ENCODE results near the gene KCTD3. TPM values are rescaled to one million over a fixed set of nuclear protein-coding genes. Genes with fewer than 3 reads are reported as not detected.

Gene KCTD3
- total and polyA plus RNA-seq, 2 of the 13 experiments (the other 11 are each of a cell fraction or from before 2014, with no cell fraction given): 49.8 to 68.1 TPM

- no peak for TF ChIP-seq ZBTB21 (CRISPR knock-in tag; IDR thresholded peaks at IDR 0.05)
- TF ChIP-seq ZNF839 (CRISPR knock-in tag; IDR thresholded peaks at IDR 0.05; ENCODE audit: borderline replicate concordance): no peak
- no peak for TF ChIP-seq BCL6 (CRISPR knock-in tag; IDR thresholded peaks at IDR 0.05)
- no peak for TF ChIP-seq NFIB (CRISPR knock-in tag; IDR thresholded peaks at IDR 0.05; ENCODE audit: borderline replicate concordance)
- TF ChIP-seq, protein P1, sequence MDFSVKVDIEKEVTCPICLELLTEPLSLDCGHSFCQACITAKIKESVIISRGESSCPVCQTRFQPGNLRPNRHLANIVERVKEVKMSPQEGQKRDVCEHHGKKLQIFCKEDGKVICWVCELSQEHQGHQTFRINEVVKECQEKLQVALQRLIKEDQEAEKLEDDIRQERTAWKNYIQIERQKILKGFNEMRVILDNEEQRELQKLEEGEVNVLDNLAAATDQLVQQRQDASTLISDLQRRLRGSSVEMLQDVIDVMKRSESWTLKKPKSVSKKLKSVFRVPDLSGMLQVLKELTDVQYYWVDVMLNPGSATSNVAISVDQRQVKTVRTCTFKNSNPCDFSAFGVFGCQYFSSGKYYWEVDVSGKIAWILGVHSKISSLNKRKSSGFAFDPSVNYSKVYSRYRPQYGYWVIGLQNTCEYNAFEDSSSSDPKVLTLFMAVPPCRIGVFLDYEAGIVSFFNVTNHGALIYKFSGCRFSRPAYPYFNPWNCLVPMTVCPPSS (IDR thresholded peaks at IDR 0.05): no peak
- TF ChIP-seq ZBTB3 (CRISPR knock-in tag; IDR thresholded peaks at IDR 0.05; ENCODE audit: borderline replicate concordance, low read depth): no peak
- no peak for TF ChIP-seq ZNF282 (IDR thresholded peaks at IDR 0.05; ENCODE audit: partially characterized antibody)
- no peak for TF ChIP-seq ZNF780A (CRISPR knock-in tag; IDR thresholded peaks at IDR 0.05)
- no peak overlapping the region for H2AFZ ChIP-seq (ENCODE audit: low read length)
- FAIRE-seq (no peak), DNase-seq (ENCODE audit: low spot score) (no peak), ATAC-seq (no peak)
- no peak overlapping the region for H3K4me2 ChIP-seq (ENCODE audit: low read depth, low read length)
- intact Hi-C loops (cut with micrococcal nuclease; ENCODE audit: unreplicated experiment) (no loop called here), in situ Hi-C loops (cut with HindIII; ENCODE audit: extremely low pct_ligation_motif_present, low pct_unique_long_range_greater_than_20kb) (no loop called here)
- no peaks in the 10 kb centered on the region for H4K20me1 ChIP-seq (ENCODE audit: insufficient read depth, low read length)
- H3K9me3 ChIP-seq (ENCODE audit: low read length): no peaks in the 10 kb centered on the region
- no peak overlapping the region for H3K27ac ChIP-seq (ENCODE audit: extremely low read length, insufficient read depth, low read length)
- H3K27me3 ChIP-seq (ENCODE audit: control insufficient read depth in 1 of 2, insufficient read depth in 2 of 2, low read length in 2 of 2): no peaks in the 10 kb centered on the region
- no peaks in the 10 kb centered on the region for H3K4me1 ChIP-seq (ENCODE audit: insufficient read depth, low read length)
- H3K4me3 ChIP-seq (replicated peaks in 1 of 3; ENCODE audit: insufficient read depth in 1 of 3, low read depth in 2 of 3, low read length in 3 of 3): no peak overlapping the region
- ChIA-PET POLR2A (no interaction called here), CTCF (ENCODE audit: low intra/inter-chr PET ratio, low total read pairs) (no interaction called here)
- BruUV-seq (replicated peaks): no TSS peak
- H3K9ac ChIP-seq (ENCODE audit: insufficient read depth, low read depth, low read length): no peak overlapping the region
- H3K79me2 ChIP-seq (ENCODE audit: insufficient read depth, low read length): peaks cover 5% of the 10 kb centered on the region
- 98% methylated on average over 4 of the region's 4 CpGs for WGBS (ENCODE audit: low lambda C conversion rate)
- peaks cover 1 to 35% of the 10 kb centered on the region in 2 experiments; a peak in 4 of 5 replicates for H3K36me3 ChIP-seq (replicated peaks in 1 of 2; ENCODE audit: control insufficient read depth in 1 of 2, insufficient read depth in 2 of 2, low read length in 2 of 2)
These were observed 23.8 kb downstream of the KCTD3 start for GRCh38 chr1:215590779-215591491.

Data from HepG2 (cell line).